ENCODE measurements around the gene CCNY. TPM values are rescaled to one million over a fixed set of nuclear protein-coding genes. Genes with fewer than 3 reads are reported as not detected.

The CCNY gene
- total and polyA plus RNA-seq, 2 of the 13 experiments (the other 11 are each of a cell fraction or from before 2014, with no cell fraction given) = 48.2 to 54.7 TPM

- no peak for TF ChIP-seq ZNF318 (CRISPR knock-in tag; IDR thresholded peaks at IDR 0.05)
- TF ChIP-seq GLI4 (CRISPR knock-in tag; IDR thresholded peaks at IDR 0.05; ENCODE audit: borderline replicate concordance) = no peak
- no peak for TF ChIP-seq ZFP36L2 (CRISPR knock-in tag; IDR thresholded peaks at IDR 0.05)
- TF ChIP-seq ZNF230 (CRISPR knock-in tag; IDR thresholded peaks at IDR 0.05) = 0 out of 2 replicates have a peak, but pooled peaks have one; percentile 44
- TF ChIP-seq MAF1 (CRISPR knock-in tag; IDR thresholded peaks at IDR 0.05; ENCODE audit: borderline replicate concordance) = no peak
- no peak for TF ChIP-seq AHR (CRISPR knock-in tag; IDR thresholded peaks at IDR 0.05)
- no peak for TF ChIP-seq REL (CRISPR knock-in tag; conservative IDR thresholded peaks at IDR 0.05)
- TF ChIP-seq SNAPC5 (CRISPR knock-in tag; IDR thresholded peaks at IDR 0.05; ENCODE audit: borderline replicate concordance) = no peak
- no peak for TF ChIP-seq ZNF672 (CRISPR knock-in tag; IDR thresholded peaks at IDR 0.05)
- peak; percentile 71 for TF ChIP-seq GABPA (IDR thresholded peaks at IDR 0.05; ENCODE audit: low read depth, low read length)
- peak; percentile 83 for TF ChIP-seq GABPA (CRISPR knock-in tag; IDR thresholded peaks at IDR 0.05; ENCODE audit: low read depth)
- no peak for TF ChIP-seq NBN (conservative IDR thresholded peaks at IDR 0.05)
- peak; percentile 55; the same call in 1 of the 2 replicates for TF ChIP-seq ZBTB43 (CRISPR knock-in tag; conservative IDR thresholded peaks at IDR 0.05)
- TF ChIP-seq ZNF660 (CRISPR knock-in tag; IDR thresholded peaks at IDR 0.05; ENCODE audit: borderline replicate concordance, low read depth) = no peak
- TF ChIP-seq ZNF652 (CRISPR knock-in tag; IDR thresholded peaks at IDR 0.05; ENCODE audit: borderline replicate concordance, low read depth) = no peak
- no peak for TF ChIP-seq CSRNP2 (CRISPR knock-in tag; conservative IDR thresholded peaks at IDR 0.05; ENCODE audit: low read depth)
- no peak for TF ChIP-seq CBX2 (IDR thresholded peaks at IDR 0.05; ENCODE audit: low read depth, low read length)
- no peak for TF ChIP-seq CBX2 (CRISPR knock-in tag; IDR thresholded peaks at IDR 0.05; ENCODE audit: low read depth)
- TF ChIP-seq NFKBIZ (CRISPR knock-in tag; IDR thresholded peaks at IDR 0.05) = no peak
- TF ChIP-seq HOXA5 (CRISPR knock-in tag; IDR thresholded peaks at IDR 0.05) = no peak
Measured at GRCh38 chr10:35336084-35336831, at the start of gene CCNY (continued).

Data from HepG2 (cell line).